GM23338 (cell line): Measurements from ENCODE around the gene TMEM135. TPM values are rescaled to one million over a fixed set of nuclear protein-coding genes. Genes with fewer than 3 reads are reported as not detected.

Experiments
- ATAC-seq: fragments of 200-7000 bp; cut with Tn5 transposase; 3 replicates; pipeline ENCODE4 v1.9.1; 2020
- DNase-seq: peaks from one replicate; pipeline ENCODE4 v3.0.0-alpha.2; 2015; ENCODE audit warnings: low spot score
- H2AFZ ChIP-seq: fragments of 200-600 bp; sonication (generic); 2 replicates; pipeline ENCODE4 v1.8.0; 2016; ENCODE audit warnings: antibody characterized with exemption, mild to moderate bottlenecking, moderate library complexity
- H3F3A ChIP-seq: fragments of 200-600 bp; sonication (generic); replicated peaks from 2 replicates; pipeline ENCODE4 v1.8.0; 2017; ENCODE audit warnings: antibody characterized with exemption, mixed run types, low read depth
- H3K27ac ChIP-seq: fragments of 200-600 bp; sonication (generic); 2 replicates; pipeline ENCODE4 v1.6.1; 2016; ENCODE audit warnings: low read depth
- H3K27me3 ChIP-seq: fragments of 200-600 bp; sonication (generic); 2 replicates; pipeline ENCODE4 v1.8.0; 2016; ENCODE audit warnings: mild to moderate bottlenecking, mixed run types, moderate library complexity; ENCODE audit not compliant: insufficient read depth
- H3K36me3 ChIP-seq: fragments of 200-600 bp; sonication (generic); 2 replicates; pipeline ENCODE4 v1.8.0; 2016; ENCODE audit warnings: mild to moderate bottlenecking; ENCODE audit not compliant: insufficient read depth
- H3K4me1 ChIP-seq: fragments of 200-600 bp; sonication (generic); 2 replicates; pipeline ENCODE4 v1.8.0; 2016; ENCODE audit warnings: mild to moderate bottlenecking, moderate library complexity; ENCODE audit not compliant: insufficient read depth
- H3K4me2 ChIP-seq: fragments of 200-600 bp; sonication (generic); 2 replicates; pipeline ENCODE4 v1.7.1; 2017; ENCODE audit warnings: mixed run types
- H3K4me3 ChIP-seq: fragments of 200-600 bp; sonication (generic); 2 replicates; pipeline ENCODE4 v1.6.1; 2016; ENCODE audit warnings: mixed run types
- H3K79me2 ChIP-seq: fragments of 200-600 bp; sonication (generic); replicated peaks from 2 replicates; pipeline ENCODE4 v1.8.0; 2017; ENCODE audit warnings: mild to moderate bottlenecking; ENCODE audit not compliant: insufficient read depth
- H3K9me2 ChIP-seq: fragments of 200-600 bp; sonication (generic); 2 replicates; pipeline ENCODE4 v1.8.0; 2017; ENCODE audit not compliant: insufficient read depth
- H4K20me1 ChIP-seq: fragments of 200-600 bp; sonication (generic); replicated peaks from 2 replicates; pipeline ENCODE4 v1.8.0; 2017; ENCODE audit warnings: mild to moderate bottlenecking; ENCODE audit not compliant: insufficient read depth
- H3K27ac Mint-ChIP-seq: 2 replicates; pipeline ENCODE4 v1.8.0; 2020; ENCODE audit warnings: inconsistent platforms, mild to moderate bottlenecking, moderate library complexity, mixed read lengths
- H3K27me3 Mint-ChIP-seq: 3 replicates; pipeline ENCODE4 v1.8.0; 2022; ENCODE audit warnings: low read depth, mild to moderate bottlenecking, moderate library complexity, mixed read lengths, inconsistent platforms; ENCODE audit not compliant: insufficient read depth, poor library complexity
- H3K36me3 Mint-ChIP-seq: 3 replicates; pipeline ENCODE4 v1.8.0; 2021; ENCODE audit warnings: low read depth, mild to moderate bottlenecking, inconsistent platforms, moderate library complexity, mixed read lengths
- H3K4me1 Mint-ChIP-seq: 3 replicates; pipeline ENCODE4 v1.8.0; 2020; ENCODE audit warnings: mild to moderate bottlenecking, inconsistent platforms, mixed read lengths
- H3K4me3 Mint-ChIP-seq: 3 replicates; pipeline ENCODE4 v1.8.0; 2021; ENCODE audit warnings: moderate library complexity, mild to moderate bottlenecking, inconsistent platforms, mixed read lengths
- H3K9me3 Mint-ChIP-seq: 3 replicates; pipeline ENCODE4 v1.8.0; 2020; ENCODE audit warnings: moderate library complexity, mild to moderate bottlenecking, inconsistent platforms, mixed read lengths
- CREB1 ChIP-seq: fragments of 250-450 bp; sonication (Bioruptor Pico); IDR thresholded peaks from 2 replicates; pipeline ENCODE4 v1.5.0; 2020; ENCODE audit warnings: low read depth, mild to moderate bottlenecking, moderate library complexity
- CTCF ChIP-seq, 2 experiments: fragments of 200-600 bp in 1 of 2; sonication (generic) in 1 of 2; conservative IDR thresholded peaks; 2 replicates each; pipeline versions ENCODE4 v1.5.1 to v1.6.1; 2016 to 2017; ENCODE audit warnings: antibody characterized with exemption in 2 of 2, low read depth in 2 of 2, mild to moderate bottlenecking in 2 of 2, moderate library complexity in 1 of 2
- EZH2 ChIP-seq: fragments of 200-600 bp; sonication (generic); IDR thresholded peaks from one replicate; pipeline ENCODE4 v1.8.0; 2017; ENCODE audit warnings: antibody characterized with exemption, mild to moderate bottlenecking, low read depth; ENCODE audit not compliant: unreplicated experiment
- EZH2phosphoT487 ChIP-seq: fragments of 200-600 bp; sonication (generic); IDR thresholded peaks from one replicate; pipeline ENCODE4 v1.8.1; 2018; ENCODE audit warnings: antibody characterized with exemption; ENCODE audit not compliant: unreplicated experiment
- JUNB ChIP-seq: IDR thresholded peaks from one replicate; pipeline ENCODE4 v1.6.1; 2016; ENCODE audit warnings: antibody characterized with exemption; ENCODE audit not compliant: unreplicated experiment
- NANOG ChIP-seq: IDR thresholded peaks from 2 replicates; pipeline ENCODE4 v1.6.1; 2016; ENCODE audit warnings: antibody characterized with exemption, borderline replicate concordance
- POLR2AphosphoS5 ChIP-seq: IDR thresholded peaks from 2 replicates; pipeline ENCODE4 v1.6.1; 2016; ENCODE audit warnings: antibody characterized with exemption, low read depth
- REST ChIP-seq: IDR thresholded peaks from one replicate; pipeline ENCODE4 v1.6.1; 2018; ENCODE audit warnings: antibody characterized with exemption; ENCODE audit not compliant: unreplicated experiment
- STAT1 ChIP-seq: IDR thresholded peaks from one replicate; pipeline ENCODE4 v1.6.1; 2016; ENCODE audit warnings: antibody characterized with exemption; ENCODE audit not compliant: unreplicated experiment
- ZNF114 ChIP-seq: fragments of 250-450 bp; sonication (Bioruptor Pico); IDR thresholded peaks from 2 replicates; pipeline ENCODE4 v1.5.0; 2020; ENCODE audit warnings: mild to moderate bottlenecking, moderate library complexity
- ZNF331 ChIP-seq: fragments of 250-450 bp; sonication (Bioruptor Pico); IDR thresholded peaks from 2 replicates; pipeline ENCODE4 v1.5.0; 2020; ENCODE audit warnings: low read depth, mild to moderate bottlenecking, moderate library complexity
- ZNF462 ChIP-seq: fragments of 250-450 bp; sonication (Bioruptor Pico); IDR thresholded peaks from 2 replicates; pipeline ENCODE4 v1.5.0; 2020; ENCODE audit warnings: mild to moderate bottlenecking, moderate library complexity
- polyA plus RNA-seq: library from polyadenylated mRNA; unstranded; fragments of >200 nt; fragmentation: Nextera tagmentation; extraction: Ambion mirVana; gene quantifications from 2 replicates; pipeline ENCODE4 v1.2.1, GENCODE V29; 2016
- total RNA-seq: library from RNA; depleted of rRNA; stranded (reverse); fragments of >200 nt; shearing (Covaris generic); gene quantifications from 2 replicates; pipeline ENCODE4 v1.2.3, GENCODE V29; 2014

Gene TMEM135
- total and polyA plus RNA-seq, 2 experiments from 2014 or later = 23.4 to 49.9 TPM

GRCh38 chr11:87315229-87315628 is 277.5 kb downstream of the TMEM135 start (continued):
- no peak for TF ChIP-seq CTCF (conservative IDR thresholded peaks at IDR 0.05; ENCODE audit: low read depth in 2 of 2)

- H2AFZ ChIP-seq = no peak overlapping the region
- no peak overlapping the region for H3K27ac Mint-ChIP-seq
- ATAC-seq = no peak
- TF ChIP-seq JUNB = no peak
- no peak for TF ChIP-seq EZH2
- TF ChIP-seq ZNF462 = no peak
- no peak for TF ChIP-seq EZH2phosphoT487
- TF ChIP-seq CTCF (conservative IDR thresholded peaks at IDR 0.05; ENCODE audit: low read depth in 2 of 2) = no peak
- no peak for TF ChIP-seq ZNF331 (CRISPR knock-in tag)
- TF ChIP-seq CREB1 (CRISPR knock-in tag) = no peak
- TF ChIP-seq ZNF114 (CRISPR knock-in tag) = no peak
- no peak for TF ChIP-seq STAT1
- no peak for TF ChIP-seq REST
- no peak for TF ChIP-seq NANOG
- no peak for TF ChIP-seq POLR2AphosphoS5
Measured at GRCh38 chr11:87316491-87316890, 278.8 kb downstream of the TMEM135 start.

More at GRCh38 chr11:87316491-87316890, 278.8 kb downstream of the TMEM135 start:
- Histone ChIP-seq H3F3A (no peaks in the 10 kb centered on the region), H3K9me2 (no peaks in the 10 kb centered on the region), H3K36me3 (no peaks in the 10 kb centered on the region; the same call in 1 of the 2 replicates), H3K27me3 (no peaks in the 10 kb centered on the region), H4K20me1 (no peaks in the 10 kb centered on the region), H3K27ac (no peak overlapping the region), H3K4me1 (no peaks in the 10 kb centered on the region; the same call in 1 of the 2 replicates), H3K79me2 (no peaks in the 10 kb centered on the region), H3K4me3 (no peak overlapping the region), H3K4me2 (no peak overlapping the region)
- no peak for DNase-seq
- Mint-ChIP-seq H3K9me3 (no peaks in the 10 kb centered on the region), H3K4me1 (peaks cover 8% of the 10 kb centered on the region; the same call in 2 of the 3 replicates), H3K4me3 (no peak overlapping the region), H3K27me3 (no peaks in the 10 kb centered on the region), H3K36me3 (no peaks in the 10 kb centered on the region; the same call in 2 of the 3 replicates)
